ENCODE results near the gene TMEM130.

- no peak for TF ChIP-seq FOXM1 (IDR thresholded peaks at IDR 0.05; ENCODE audit: borderline replicate concordance, low read depth)
- TF ChIP-seq YY1 (IDR thresholded peaks at IDR 0.05; ENCODE audit: low read depth) = no peak
- no peak for TF ChIP-seq REST (IDR thresholded peaks at IDR 0.05; ENCODE audit: low read depth)
- no peak for TF ChIP-seq TAF1 (IDR thresholded peaks at IDR 0.05; ENCODE audit: low read depth)
- TF ChIP-seq EGR1 (IDR thresholded peaks at IDR 0.05) = no peak
- TF ChIP-seq MAX (IDR thresholded peaks at IDR 0.05) = no peak
- no peak for TF ChIP-seq TCF12 (IDR thresholded peaks at IDR 0.05; ENCODE audit: low read depth)
- no peak for TF ChIP-seq CEBPB (IDR thresholded peaks at IDR 0.05)
These were observed 17.2 kb upstream of the TMEM130 start for GRCh38 chr7:98887038-98887437.
